Fibroblast of lung (primary cell): Measurements from ENCODE around the gene CCDC157. TPM values are rescaled to one million over a fixed set of nuclear protein-coding genes. Genes with fewer than 3 reads are reported as not detected.

Experiments
- DNase-seq, 2 donors: peaks; one replicate each; pipeline versions ENCODE4 v3.0.0 to v3.0.0-alpha.2; 2010; ENCODE audit warnings: low read depth in 2 of 2
- H2AFZ ChIP-seq: 2 replicates; pipeline ENCODE4 v1.5.1; 2012; ENCODE audit warnings: low read length, control low read depth, inconsistent platforms
- H3K27ac ChIP-seq: 2 replicates; pipeline ENCODE4 v1.5.1; 2011; ENCODE audit warnings: low read length, control low read depth; ENCODE audit not compliant: insufficient read depth
- H3K27me3 ChIP-seq: 2 replicates; pipeline ENCODE4 v1.5.1; 2011; ENCODE audit warnings: mild to moderate bottlenecking, low read length; ENCODE audit not compliant: control insufficient read depth, insufficient read depth
- H3K36me3 ChIP-seq: 2 replicates; pipeline ENCODE4 v1.5.1; 2011; ENCODE audit warnings: low read length; ENCODE audit not compliant: control insufficient read depth, insufficient read depth
- H3K4me1 ChIP-seq: 2 replicates; pipeline ENCODE4 v1.5.1; 2011; ENCODE audit warnings: low read length; ENCODE audit not compliant: control insufficient read depth, insufficient read depth; ENCODE audit errors: extremely low read depth
- H3K4me2 ChIP-seq: 2 replicates; pipeline ENCODE4 v1.5.1; 2011; ENCODE audit warnings: low read length, control low read depth; ENCODE audit not compliant: insufficient read depth; ENCODE audit errors: extremely low read depth
- H3K4me3 ChIP-seq, 4 experiments: fragments of 200-600 bp in 1 of 4; sonication (generic) in 1 of 4; replicated peaks in 1 of 4; 2 replicates each; pipeline ENCODE4 v1.5.1; 2011 to 2016; ENCODE audit warnings: low read length in 4 of 4, low read depth in 3 of 4, mild to moderate bottlenecking in 3 of 4, control low read depth in 2 of 4, inconsistent platforms in 1 of 4, mixed read lengths in 1 of 4; ENCODE audit not compliant: insufficient read depth in 1 of 4; ENCODE audit errors: control extremely low read depth in 1 of 4
- H3K79me2 ChIP-seq: 2 replicates; pipeline ENCODE4 v1.5.1; 2012; ENCODE audit warnings: mild to moderate bottlenecking, low read length, inconsistent platforms; ENCODE audit not compliant: control insufficient read depth, insufficient read depth
- H3K9ac ChIP-seq: 2 replicates; pipeline ENCODE4 v1.5.1; 2011; ENCODE audit warnings: mild to moderate bottlenecking, low read length, control low read depth; ENCODE audit not compliant: insufficient read depth
- H3K9me3 ChIP-seq: 2 replicates; pipeline ENCODE4 v1.5.1; 2012; ENCODE audit warnings: low read depth, low read length; ENCODE audit not compliant: control insufficient read depth, insufficient read depth
- H4K20me1 ChIP-seq: 2 replicates; pipeline ENCODE4 v1.5.1; 2011; ENCODE audit warnings: low read length; ENCODE audit not compliant: control insufficient read depth, insufficient read depth; ENCODE audit errors: extremely low read depth
- CTCF ChIP-seq, 2 donors: IDR thresholded peaks in 1 of 2; conservative IDR thresholded peaks in 1 of 2; 1 replicate in 1 of 2; 2 replicates in 1 of 2; pipeline ENCODE4 v1.5.1; 2011 to 2012; ENCODE audit warnings: low read length in 2 of 2, control low read depth in 1 of 2, inconsistent platforms in 1 of 2, low read depth in 1 of 2, mild to moderate bottlenecking in 1 of 2
- EZH2 ChIP-seq: IDR thresholded peaks from 2 replicates; pipeline ENCODE4 v1.5.1; 2012; ENCODE audit warnings: low read length, control low read depth, mild to moderate bottlenecking; ENCODE audit errors: missing control alignments
- polyA plus RNA-seq, 2 donors: library from polyadenylated mRNA; depleted of rRNA in 1 of 2; stranded (reverse) in 1 of 2; unstranded in 1 of 2; fragments of >200 nt; gene quantifications; 2 replicates each; pipeline ENCODE4 v1.2.1, GENCODE V29; 2011 to 2012; ENCODE audit warnings: missing spikeins in 1 of 2
- total RNA-seq: library from RNA; depleted of rRNA; stranded (reverse); fragments of >200 nt; gene quantifications from 2 replicates; pipeline ENCODE4 v1.2.1, GENCODE V29; 2014

The CCDC157 gene
- total and polyA plus RNA-seq, 2 donors (not counting 1 experiment from before 2014, with no cell fraction given), result 0.77 to 1.5 TPM

- H3K27ac ChIP-seq, result peak overlapping the region; percentile 70
- peaks cover 13% of the 10 kb centered on the region for H3K36me3 ChIP-seq
- no peak overlapping the region for H3K4me3 ChIP-seq
- H3K4me1 ChIP-seq, result peaks cover 33% of the 10 kb centered on the region
- no peak overlapping the region for H2AFZ ChIP-seq
- no peaks in the 10 kb centered on the region for H4K20me1 ChIP-seq
- peak overlapping the region; percentile 60 for H3K4me2 ChIP-seq
- TF ChIP-seq CTCF (conservative IDR thresholded peaks at IDR 0.05 in 1 of 2, IDR thresholded peaks at IDR 0.05 in 1 of 2; ENCODE audit: low read depth in 1 of 2, low read length in 2 of 2) (no peak), EZH2 (no peak)
- no peaks in the 10 kb centered on the region for H3K27me3 ChIP-seq
- H3K9ac ChIP-seq, result no peak overlapping the region
- H3K79me2 ChIP-seq, result no peaks in the 10 kb centered on the region
- peak; percentile 64 to 96 for DNase-seq
- H3K9me3 ChIP-seq, result no peaks in the 10 kb centered on the region
Measured at GRCh38 chr22:30420347-30421125, 63.7 kb downstream of the CCDC157 start.

- Histone ChIP-seq H4K20me1 (no peaks in the 10 kb centered on the region), H3K27ac (peak overlapping the region; percentile 93), H3K27me3 (no peaks in the 10 kb centered on the region), H3K4me1 (peaks cover 36% of the 10 kb centered on the region), H3K9me3 (no peaks in the 10 kb centered on the region), H3K79me2 (no peaks in the 10 kb centered on the region), H3K9ac (no peak overlapping the region), H3K4me3 (peak overlapping the region in 2 of 4 experiments; percentile 60 to 67), H2AFZ (no peak overlapping the region), H3K36me3 (peaks cover 6% of the 10 kb centered on the region), H3K4me2 (peak overlapping the region; percentile 55)
- no peak for DNase-seq
- TF ChIP-seq CTCF (conservative IDR thresholded peaks at IDR 0.05 in 1 of 2, IDR thresholded peaks at IDR 0.05 in 1 of 2; ENCODE audit: low read depth in 1 of 2, low read length in 2 of 2) (no peak), EZH2 (no peak)
Measured at GRCh38 chr22:30421695-30422480, 65.1 kb downstream of the CCDC157 start.
